Keratinocyte (primary cell): ENCODE measurements around the gene CDK2AP2. TPM values are rescaled to one million over a fixed set of nuclear protein-coding genes. Genes with fewer than 3 reads are reported as not detected.

ENCODE experiments used
- DNase-seq: peaks from one replicate; pipeline ENCODE4 v3.0.0-alpha.2; 2011; ENCODE audit warnings: low read depth, missing footprints, low spot score
- FAIRE-seq: peaks from 2 replicates; lab custom pipeline; 2011; peaks lifted over from hg19 to GRCh38; lab: Jason Lieb, UNC
- H2AFZ ChIP-seq: 2 replicates; pipeline ENCODE4 v1.6.0; 2012; ENCODE audit warnings: low read length, control low read depth, inconsistent platforms; ENCODE audit not compliant: control insufficient read depth
- H3K27ac ChIP-seq: 2 replicates; pipeline ENCODE4 v1.5.1; 2011; ENCODE audit warnings: low read length; ENCODE audit not compliant: control insufficient read depth, insufficient read depth
- H3K27me3 ChIP-seq: 3 replicates; pipeline ENCODE4 v1.6.0; 2011; ENCODE audit warnings: low read length; ENCODE audit not compliant: control insufficient read depth, insufficient read depth; ENCODE audit errors: extremely low read depth
- H3K36me3 ChIP-seq, 2 experiments: 2 replicates in 1 of 2; 3 replicates in 1 of 2; pipeline ENCODE4 v1.5.1; 2011; ENCODE audit warnings: low read length in 2 of 2, mild to moderate bottlenecking in 1 of 2; ENCODE audit not compliant: control insufficient read depth in 2 of 2, insufficient read depth in 2 of 2; ENCODE audit errors: extremely low read depth in 1 of 2
- H3K4me1 ChIP-seq: 3 replicates; pipeline ENCODE4 v1.5.1; 2011; ENCODE audit warnings: low read length; ENCODE audit not compliant: control insufficient read depth, insufficient read depth; ENCODE audit errors: extremely low read depth
- H3K4me2 ChIP-seq: 3 replicates; pipeline ENCODE4 v1.6.0; 2011; ENCODE audit warnings: low read depth, low read length; ENCODE audit not compliant: control insufficient read depth, insufficient read depth; ENCODE audit errors: extremely low read depth
- H3K4me3 ChIP-seq, 3 experiments: fragments of 200-600 bp in 1 of 3; sonication (generic) in 1 of 3; 2 replicates in 2 of 3; 3 replicates in 1 of 3; pipeline ENCODE4 v1.5.1; 2011 to 2016; ENCODE audit warnings: low read length in 3 of 3, mild to moderate bottlenecking in 3 of 3, control low read depth in 2 of 3, inconsistent platforms in 1 of 3, low read depth in 1 of 3, mixed read lengths in 1 of 3, mixed run types in 1 of 3, moderate library complexity in 1 of 3; ENCODE audit not compliant: control insufficient read depth in 2 of 3, insufficient read depth in 2 of 3; ENCODE audit errors: extremely low read depth in 1 of 3
- H3K79me2 ChIP-seq: 2 replicates; pipeline ENCODE4 v1.6.0; 2012; ENCODE audit warnings: low read length; ENCODE audit not compliant: control insufficient read depth, insufficient read depth
- H3K9ac ChIP-seq: 3 replicates; pipeline ENCODE4 v1.6.0; 2011; ENCODE audit warnings: low read length; ENCODE audit not compliant: control insufficient read depth, insufficient read depth; ENCODE audit errors: extremely low read depth
- H3K9me1 ChIP-seq: 3 replicates; pipeline ENCODE4 v1.6.0; 2011; ENCODE audit warnings: low read length; ENCODE audit not compliant: control insufficient read depth, insufficient read depth; ENCODE audit errors: extremely low read depth
- H3K9me3 ChIP-seq: 2 replicates; pipeline ENCODE4 v1.5.1; 2012; ENCODE audit warnings: low read depth, low read length; ENCODE audit not compliant: control insufficient read depth
- H4K20me1 ChIP-seq: 3 replicates; pipeline ENCODE4 v1.6.0; 2011; ENCODE audit warnings: low read length; ENCODE audit not compliant: control insufficient read depth, insufficient read depth; ENCODE audit errors: extremely low read depth
- CTCF ChIP-seq, 3 experiments: IDR thresholded peaks in 1 of 3; conservative IDR thresholded peaks in 1 of 3; optimal IDR thresholded peaks in 1 of 3; 2 replicates in 2 of 3; 3 replicates in 1 of 3; pipeline versions ENCODE3 to v1.5.1; 2011; ENCODE audit warnings: low read length in 3 of 3, mild to moderate bottlenecking in 3 of 3, moderate library complexity in 2 of 3, control low read depth in 1 of 3, inconsistent platforms in 1 of 3; ENCODE audit not compliant: insufficient read depth in 2 of 3; ENCODE audit errors: extremely low read depth in 1 of 3
- EZH2 ChIP-seq: IDR thresholded peaks from one replicate; pipeline ENCODE4 v1.6.1; 2012; ENCODE audit warnings: inconsistent platforms, mild to moderate bottlenecking, low read length, moderate library complexity
- dilution Hi-C: fragments of 300-500 bp; cut with MboI; formaldehyde crosslinking; loops from one replicate; pipeline ENCODE4 v1.7.0; 2020; ENCODE audit warnings: low sequenced_read_pairs; ENCODE audit not compliant: extremely low pct_ligation_motif_present
- polyA plus RNA-seq, 5 experiments: library from polyadenylated mRNA; depleted of rRNA in 3 of 5; stranded (reverse) in 3 of 5; stranded (forward) in 1 of 5; unstranded in 1 of 5; fragments of >200 nt; gene quantifications; 1 replicate in 1 of 5; 2 replicates in 3 of 5; 3 replicates in 1 of 5; pipeline versions ENCODE4 v1.2.1 to v1.2.3, GENCODE V29; 2011 to 2012; ENCODE audit warnings: missing spikeins in 2 of 5, low read depth in 1 of 5, low replicate concordance in 1 of 5

CDK2AP2 gene
- polyA plus RNA-seq, 1 donor (not counting 4 experiments of a cell fraction or from before 2014, with no cell fraction given): 9.7 TPM

GRCh38 chr11:67491276-67492068 lies 16.5 kb downstream of the CDK2AP2 start:
- H3K27me3 ChIP-seq: no peaks in the 10 kb centered on the region
- no peak overlapping the region for H3K4me3 ChIP-seq
- no peaks in the 10 kb centered on the region for H4K20me1 ChIP-seq
- H3K36me3 ChIP-seq: peaks cover 18 to 26% of the 10 kb centered on the region in 2 experiments
- no peak for DNase-seq
- no peaks in the 10 kb centered on the region for H3K79me2 ChIP-seq
- H3K9ac ChIP-seq: no peak overlapping the region
- H2AFZ ChIP-seq: no peak overlapping the region
- H3K4me2 ChIP-seq: no peak overlapping the region
- H3K4me1 ChIP-seq: no peaks in the 10 kb centered on the region
- FAIRE-seq: no peak
- no peaks in the 10 kb centered on the region for H3K9me3 ChIP-seq
- H3K27ac ChIP-seq: no peak overlapping the region
- no peak for TF ChIP-seq CTCF (optimal IDR thresholded peaks at IDR 0.05 in 1 of 3, IDR thresholded peaks at IDR 0.05 in 1 of 3, conservative IDR thresholded peaks at IDR 0.05 in 1 of 3; ENCODE audit: extremely low read depth in 1 of 3, insufficient read depth in 2 of 3, low read length in 3 of 3)
- TF ChIP-seq EZH2: no peak
- no peaks in the 10 kb centered on the region for H3K9me1 ChIP-seq
- dilution Hi-C loops: no loop called here

- peaks cover 2% of the 10 kb centered on the region for H3K79me2 ChIP-seq
- H3K27me3 ChIP-seq: no peaks in the 10 kb centered on the region
- peaks cover 18 to 24% of the 10 kb centered on the region in 2 experiments for H3K36me3 ChIP-seq
- no peak for FAIRE-seq
- no peak for DNase-seq
- no peak overlapping the region for H3K27ac ChIP-seq
- TF ChIP-seq CTCF (optimal IDR thresholded peaks at IDR 0.05 in 1 of 3, IDR thresholded peaks at IDR 0.05 in 1 of 3, conservative IDR thresholded peaks at IDR 0.05 in 1 of 3; ENCODE audit: extremely low read depth in 1 of 3, insufficient read depth in 2 of 3, low read length in 3 of 3) (no peak), EZH2 (no peak)
- H2AFZ ChIP-seq: no peak overlapping the region
- no peak overlapping the region for H3K4me3 ChIP-seq
- no peaks in the 10 kb centered on the region for H3K9me3 ChIP-seq
- H3K4me1 ChIP-seq: no peaks in the 10 kb centered on the region
- H3K4me2 ChIP-seq: no peak overlapping the region
- no peaks in the 10 kb centered on the region for H4K20me1 ChIP-seq
- H3K9ac ChIP-seq: no peak overlapping the region
- dilution Hi-C loops: no loop called here
- H3K9me1 ChIP-seq: no peaks in the 10 kb centered on the region
These were observed 17.3 kb downstream of the CDK2AP2 start for GRCh38 chr11:67490727-67491065.
